ENCODE measurements around the gene MBD3L2.
"Not testable (repeated sequence)": the region's sequence is repeated elsewhere in the genome, so short reads cannot be mapped to it uniquely, and the experiment has no call there.

DNA sequence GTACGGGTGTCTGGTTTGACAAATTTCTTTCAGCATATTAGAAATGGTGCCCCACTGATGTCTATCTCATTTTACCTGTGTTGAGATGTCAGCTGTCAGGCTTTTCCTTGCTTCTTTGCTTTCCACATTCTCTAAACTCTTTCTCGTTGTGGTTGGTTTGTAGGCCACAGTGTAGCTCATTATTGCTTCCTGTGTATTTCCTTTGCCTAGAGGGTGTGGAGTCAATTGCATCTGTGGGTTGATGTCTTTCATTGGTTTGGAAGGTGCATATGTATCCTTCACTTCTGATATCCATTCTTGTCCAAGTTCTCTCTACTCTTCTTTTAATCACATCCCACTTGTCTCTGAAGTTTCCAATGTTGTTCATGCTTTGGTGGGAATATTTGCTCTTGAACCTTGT, 7.6 kb upstream of the MBD3L2 start:
- TF ChIP-seq POLR2A (IDR thresholded peaks at IDR 0.05); CTCF (IDR thresholded peaks at IDR 0.05 in 8 of 11, conservative IDR thresholded peaks at IDR 0.05 in 3 of 11): not testable (repeated sequence)

All from spleen (tissue), 7 donors.